ENCODE data around the gene PPP1R12C.

DNA sequence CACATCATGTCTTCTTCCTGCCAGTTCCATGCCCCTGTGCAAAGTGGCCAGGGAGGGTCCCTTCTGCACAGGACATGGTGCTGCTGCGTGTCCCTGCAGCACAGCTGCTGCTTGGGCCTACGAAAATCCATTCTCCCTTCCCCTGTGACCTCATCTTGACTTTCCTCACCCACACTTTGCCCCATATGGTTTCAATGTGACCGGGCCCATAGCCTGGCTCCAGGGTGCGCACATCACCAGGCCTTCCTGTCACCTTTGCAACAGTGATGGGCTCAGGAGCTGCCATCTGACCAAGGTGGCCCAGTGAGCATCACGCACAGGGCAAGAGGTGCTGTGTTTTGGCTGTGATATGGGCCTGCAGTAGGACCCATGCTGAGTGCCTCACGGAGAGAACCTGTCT, 10.8 kb downstream of the PPP1R12C start:
- TF ChIP-seq PATZ1 (CRISPR knock-in tag; IDR thresholded peaks at IDR 0.05; ENCODE audit: borderline replicate concordance) (no peak), RARB (CRISPR knock-in tag; IDR thresholded peaks at IDR 0.05) (no peak), ISL1 (CRISPR knock-in tag; IDR thresholded peaks at IDR 0.05) (no peak), ZNF565 (CRISPR knock-in tag; conservative IDR thresholded peaks at IDR 0.05; ENCODE audit: low read depth) (no peak), ZFP3 (CRISPR knock-in tag; IDR thresholded peaks at IDR 0.05) (no peak), GLIS3 (CRISPR knock-in tag; IDR thresholded peaks at IDR 0.05) (no peak), ZFP30 (CRISPR knock-in tag; IDR thresholded peaks at IDR 0.05) (no peak)
